Measurements from ENCODE around the gene ASB16.

- TF ChIP-seq, protein P1, sequence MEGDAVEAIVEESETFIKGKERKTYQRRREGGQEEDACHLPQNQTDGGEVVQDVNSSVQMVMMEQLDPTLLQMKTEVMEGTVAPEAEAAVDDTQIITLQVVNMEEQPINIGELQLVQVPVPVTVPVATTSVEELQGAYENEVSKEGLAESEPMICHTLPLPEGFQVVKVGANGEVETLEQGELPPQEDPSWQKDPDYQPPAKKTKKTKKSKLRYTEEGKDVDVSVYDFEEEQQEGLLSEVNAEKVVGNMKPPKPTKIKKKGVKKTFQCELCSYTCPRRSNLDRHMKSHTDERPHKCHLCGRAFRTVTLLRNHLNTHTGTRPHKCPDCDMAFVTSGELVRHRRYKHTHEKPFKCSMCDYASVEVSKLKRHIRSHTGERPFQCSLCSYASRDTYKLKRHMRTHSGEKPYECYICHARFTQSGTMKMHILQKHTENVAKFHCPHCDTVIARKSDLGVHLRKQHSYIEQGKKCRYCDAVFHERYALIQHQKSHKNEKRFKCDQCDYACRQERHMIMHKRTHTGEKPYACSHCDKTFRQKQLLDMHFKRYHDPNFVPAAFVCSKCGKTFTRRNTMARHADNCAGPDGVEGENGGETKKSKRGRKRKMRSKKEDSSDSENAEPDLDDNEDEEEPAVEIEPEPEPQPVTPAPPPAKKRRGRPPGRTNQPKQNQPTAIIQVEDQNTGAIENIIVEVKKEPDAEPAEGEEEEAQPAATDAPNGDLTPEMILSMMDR (IDR thresholded peaks at IDR 0.05 in 2 of 3, conservative IDR thresholded peaks at IDR 0.05 in 1 of 3; ENCODE audit: borderline replicate concordance in 1 of 3, insufficient read depth in 1 of 3, low read depth in 2 of 3, low read length in 2 of 3) = no peak
- no peak for TF ChIP-seq CEBPB (IDR thresholded peaks at IDR 0.05; ENCODE audit: low read depth)
- TF ChIP-seq CBX3 (IDR thresholded peaks at IDR 0.05; ENCODE audit: low read depth) = no peak
- TF ChIP-seq ATF3 (IDR thresholded peaks at IDR 0.05) = no peak
- TF ChIP-seq ZBTB33 (IDR thresholded peaks at IDR 0.05; ENCODE audit: extremely low read depth, insufficient replicate concordance, low read length) = no peak
- TF ChIP-seq JUND (IDR thresholded peaks at IDR 0.05) = no peak
- TF ChIP-seq ZFX (IDR thresholded peaks at IDR 0.05) = no peak
- TF ChIP-seq POLR2A (IDR thresholded peaks at IDR 0.05; ENCODE audit: borderline replicate concordance, extremely low read depth, insufficient read depth, insufficient read length) = no peak
- TF ChIP-seq POLR2AphosphoS5 (IDR thresholded peaks at IDR 0.05; ENCODE audit: low read depth, low read length) = no peak
- no peak for TF ChIP-seq MAX (IDR thresholded peaks at IDR 0.05)
These were observed 36.8 kb downstream of the ASB16 start for GRCh38 chr17:44207319-44207718.

Data from HCT116 (cell line).